Lung (tissue), 12 donors: Measurements from ENCODE around the gene BMP6. TPM values are rescaled to one million over a fixed set of nuclear protein-coding genes. Genes with fewer than 3 reads are reported as not detected.

Source experiments
- ATAC-seq: fragments of 200-7000 bp; cut with Tn5 transposase; one replicate; pipeline ENCODE4 v1.9.1; 2020; ENCODE audit warnings: moderate number of reproducible peaks; ENCODE audit not compliant: insufficient read depth, low FRiP score
- DNase-seq, 3 donors: peaks; one replicate each; pipeline ENCODE4 v3.0.0-alpha.2; 2013 to 2017
- H3K27ac ChIP-seq, 2 donors: one replicate each; pipeline ENCODE4 v1.5.1; 2013; ENCODE audit warnings: mild to moderate bottlenecking in 2 of 2, moderate library complexity in 2 of 2, control low read depth in 1 of 2, inconsistent platforms in 1 of 2, low read depth in 1 of 2, low read length in 1 of 2
- H3K27me3 ChIP-seq, 3 donors: one replicate each; pipeline ENCODE4 v1.5.1; 2013; ENCODE audit warnings: low read length in 2 of 3; ENCODE audit not compliant: control insufficient read depth in 3 of 3, insufficient read depth in 3 of 3
- H3K36me3 ChIP-seq, 4 donors: one replicate each; pipeline ENCODE4 v1.5.1; 2013; ENCODE audit warnings: low read length in 4 of 4, mild to moderate bottlenecking in 1 of 4, moderate library complexity in 1 of 4; ENCODE audit not compliant: control insufficient read depth in 4 of 4, insufficient read depth in 4 of 4
- H3K4me1 ChIP-seq, 5 donors: one replicate each; pipeline ENCODE4 v1.5.1; 2013; ENCODE audit warnings: low read length in 5 of 5, mild to moderate bottlenecking in 2 of 5, moderate library complexity in 1 of 5; ENCODE audit not compliant: control insufficient read depth in 5 of 5, insufficient read depth in 5 of 5
- H3K4me3 ChIP-seq: one replicate; pipeline ENCODE4 v1.5.1; 2013; ENCODE audit warnings: mild to moderate bottlenecking, control low read depth, moderate library complexity
- H3K9ac ChIP-seq, 2 donors: one replicate each; pipeline ENCODE4 v1.5.1; 2013; ENCODE audit warnings: low read length in 2 of 2, control low read depth in 1 of 2; ENCODE audit not compliant: insufficient read depth in 1 of 2
- H3K9me3 ChIP-seq, 4 donors: one replicate each; pipeline ENCODE4 v1.5.1; 2013; ENCODE audit warnings: low read length in 3 of 4, mild to moderate bottlenecking in 1 of 4, moderate library complexity in 1 of 4; ENCODE audit not compliant: control insufficient read depth in 4 of 4, insufficient read depth in 3 of 4
- CTCF ChIP-seq: IDR thresholded peaks from 2 replicates; pipeline ENCODE4 v1.5.1; 2012; ENCODE audit warnings: mild to moderate bottlenecking; ENCODE audit errors: control extremely low read depth, extremely low read depth
- WGBS, 2 donors: extraction: QIAGEN DNeasy Blood & Tissue Kit; methylation state at CpG; one replicate each; pipeline ENCODE4 v1.1.7; 2013; 5-methylcytosine and 5-hydroxymethylcytosine counted together
- polyA plus RNA-seq, 2 donors: library from polyadenylated mRNA; stranded (reverse); fragments of 200-250 nt; gene quantifications; one replicate each; pipeline ENCODE4 v1.2.1, GENCODE V29; 2013
- total RNA-seq, 2 donors: library from RNA; depleted of rRNA in 1 of 2; stranded (reverse); fragments of >200 nt in 1 of 2; gene quantifications; one replicate each; pipeline ENCODE4 v1.2.1, GENCODE V29; 2014 to 2021
- donor health status: control.
- donor health status: control.
- donor health status: Bipolar disorder and iron deficiency.
- donor health status: healthy.
- donor health status: DM: yes; HTN: yes; CAD: no.

Gene BMP6
- total and polyA plus RNA-seq, 4 donors, result 2.3 to 17.3 (median 10.6) TPM

GRCh38 chr6:7901780-7902179, 175.9 kb downstream of the BMP6 start:
- 75 to 77% methylated on average over 4 of the region's 4 CpGs for WGBS, 2 donors
- no peak for TF ChIP-seq CTCF

GRCh38 chr6:7902221-7902620, 176.3 kb downstream of the BMP6 start:
- no peaks in the 10 kb centered on the region for H3K27me3 ChIP-seq
- H3K27ac ChIP-seq, result no peak overlapping the region
- peaks cover 5 to 23% (median 7%) of the 10 kb centered on the region in 5 donors for H3K4me1 ChIP-seq
- no peak overlapping the region for H3K9ac ChIP-seq
- H3K36me3 ChIP-seq, result peaks cover 35 to 47% (median 41%) of the 10 kb centered on the region in 4 donors
- H3K9me3 ChIP-seq, result no peaks in the 10 kb centered on the region
- no peak for ATAC-seq
- DNase-seq, result no peak
- H3K4me3 ChIP-seq, result no peak overlapping the region
- no peak for TF ChIP-seq CTCF
- 83 to 88% methylated on average over 8 of the region's 8 CpGs for WGBS, 2 donors

More at GRCh38 chr6:7901780-7902179, 175.9 kb downstream of the BMP6 start:
- peaks cover 5 to 23% (median 7%) of the 10 kb centered on the region in 5 donors for H3K4me1 ChIP-seq
- no peak overlapping the region for H3K27ac ChIP-seq
- ATAC-seq (no peak), DNase-seq (no peak)
- H3K9me3 ChIP-seq, result no peaks in the 10 kb centered on the region
- peaks cover 35 to 47% (median 41%) of the 10 kb centered on the region in 4 donors for H3K36me3 ChIP-seq
- H3K4me3 ChIP-seq, result no peak overlapping the region
- no peak overlapping the region for H3K9ac ChIP-seq
- H3K27me3 ChIP-seq, result no peaks in the 10 kb centered on the region

- H3K27ac ChIP-seq, result no peak overlapping the region
- H3K4me1 ChIP-seq, result peaks cover 5 to 23% (median 7%) of the 10 kb centered on the region in 5 donors
- H3K9ac ChIP-seq, result no peak overlapping the region
- no peak overlapping the region for H3K4me3 ChIP-seq
- TF ChIP-seq CTCF, result no peak
- DNase-seq (no peak), ATAC-seq (no peak)
- H3K36me3 ChIP-seq, result peaks cover 33 to 46% (median 39%) of the 10 kb centered on the region in 4 donors
- no peaks in the 10 kb centered on the region for H3K9me3 ChIP-seq
- 95 to 98% methylated on average over 1 of the region's 1 CpG for WGBS, 2 donors
- H3K27me3 ChIP-seq, result no peaks in the 10 kb centered on the region
Observed at GRCh38 chr6:7902867-7903266, 177.0 kb downstream of the BMP6 start.

GRCh38 chr6:7903673-7904072, 177.8 kb downstream of the BMP6 start:
- Histone ChIP-seq H3K27me3 (no peaks in the 10 kb centered on the region), H3K9me3 (no peaks in the 10 kb centered on the region), H3K36me3 (peaks cover 30 to 45% (median 36%) of the 10 kb centered on the region in 4 donors), H3K4me3 (no peak overlapping the region), H3K27ac (no peak overlapping the region), H3K9ac (no peak overlapping the region), H3K4me1 (peaks cover 6 to 23% (median 7%) of the 10 kb centered on the region in 5 donors)
- TF ChIP-seq CTCF, result no peak
- WGBS, 2 donors, result 89% methylated on average over 3 of the region's 3 CpGs
- DNase-seq (no peak), ATAC-seq (no peak)
